Renal cortical epithelial cell (primary cell): Measurements from ENCODE around the gene STX18. TPM values are rescaled to one million over a fixed set of nuclear protein-coding genes. Genes with fewer than 3 reads are reported as not detected.

Experiments
- DNase-seq: peaks from one replicate; pipeline ENCODE4 v3.0.0-alpha.2; 2011; ENCODE audit warnings: low read depth
- total RNA-seq: library from RNA; depleted of rRNA; stranded (reverse); fragments of >200 nt; gene quantifications from 2 replicates; pipeline ENCODE4 v1.2.3, GENCODE V29; 2014

Gene STX18
- total RNA-seq, 1 donor from 2014 or later: 31.9 TPM

DNA sequence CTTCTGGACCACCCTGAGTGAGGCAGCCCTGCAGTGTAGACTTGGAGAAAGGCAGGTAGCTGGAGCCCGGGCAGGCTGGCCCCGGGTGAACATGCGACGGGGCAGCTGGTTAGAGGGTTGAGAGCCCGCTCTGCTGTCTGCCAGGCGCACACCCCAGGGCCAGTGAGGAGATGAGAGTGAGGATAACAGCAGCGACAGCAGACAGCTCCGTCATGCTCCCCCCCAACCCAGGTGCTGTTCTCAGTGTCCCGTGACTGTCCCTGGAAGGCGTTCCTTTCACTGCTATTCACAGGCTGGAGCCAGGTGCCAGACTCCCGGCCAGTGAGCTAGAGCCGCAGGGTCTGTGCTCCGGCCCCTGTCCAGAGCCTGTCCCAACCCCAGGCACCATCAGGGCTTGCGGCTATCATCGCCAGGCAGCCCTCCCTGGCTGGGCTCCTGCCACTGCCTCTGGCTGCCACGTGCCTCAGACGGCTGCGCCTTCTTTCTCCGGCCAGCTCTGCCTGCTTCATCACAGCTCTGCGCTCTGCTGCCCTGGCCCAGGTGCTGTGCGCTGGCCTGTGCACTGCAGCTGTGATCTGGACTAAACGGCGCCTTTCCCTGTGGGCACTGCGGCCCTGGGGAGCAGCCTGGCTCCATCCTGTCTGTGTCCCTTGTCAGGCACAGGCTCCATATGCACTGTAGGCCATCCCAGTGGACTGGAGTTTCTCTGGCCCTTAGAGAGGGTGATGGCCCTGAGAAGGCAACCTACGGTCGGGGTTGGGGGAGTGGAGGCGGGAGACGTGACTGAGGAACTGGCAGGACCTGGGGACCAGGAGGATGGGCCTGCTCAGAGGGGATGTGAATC is 135.2 kb downstream of the STX18 start:
- no peak for DNase-seq

DNA sequence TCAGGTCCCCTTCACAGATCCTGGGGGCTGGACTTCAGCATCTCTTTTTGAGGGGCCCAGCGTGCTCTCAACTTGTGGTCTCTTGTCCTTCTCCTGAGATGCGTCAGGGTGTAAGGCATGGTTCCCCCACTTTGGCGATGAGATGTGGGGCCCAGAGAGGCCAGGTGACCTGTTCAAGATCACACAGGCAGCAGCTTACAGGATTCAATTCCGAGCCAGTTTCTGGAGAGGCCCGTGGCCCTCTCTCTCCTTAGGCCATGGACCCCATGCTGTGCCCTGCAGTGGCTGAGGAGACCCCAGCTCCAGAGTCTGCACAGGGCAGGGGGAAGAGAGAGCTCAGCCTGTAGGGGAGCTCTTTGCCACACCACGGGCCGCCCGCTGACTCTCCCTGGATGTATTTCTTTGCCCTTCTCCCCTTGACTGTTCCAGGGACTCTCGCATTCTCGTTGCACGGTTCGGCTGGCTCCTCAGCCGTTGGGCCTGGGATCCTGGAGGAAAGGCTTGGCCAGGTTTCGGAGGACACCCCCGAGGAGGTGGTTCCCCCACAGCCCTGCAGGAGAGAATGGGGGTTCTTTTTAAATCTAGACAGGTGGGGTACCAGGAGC is 136.4 kb downstream of the STX18 start:
- no peak for DNase-seq

- DNase-seq: no peak
These were observed 138.9 kb downstream of the STX18 start for GRCh38 chr4:4402966-4403365.

DNA sequence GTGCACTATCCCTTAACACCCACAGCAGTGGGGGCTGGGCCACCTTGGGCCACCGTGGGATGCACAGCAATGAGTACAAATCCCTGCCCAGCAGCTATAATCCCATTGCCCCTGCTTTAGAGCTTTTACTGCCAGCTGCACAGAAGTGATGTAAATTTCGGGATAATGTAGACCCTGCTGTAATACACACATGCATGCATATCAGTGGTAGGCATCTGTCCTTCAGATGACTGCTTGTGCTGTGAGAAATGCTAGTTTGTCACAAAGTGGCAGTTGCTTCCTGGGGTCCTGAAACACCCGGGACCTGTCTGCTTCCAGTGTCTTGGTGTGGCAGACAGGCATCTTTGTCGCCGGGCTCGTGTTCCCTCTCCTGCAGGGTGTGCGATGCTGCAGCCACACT is 140.8 kb downstream of the STX18 start:
- DNase-seq: no peak

DNA sequence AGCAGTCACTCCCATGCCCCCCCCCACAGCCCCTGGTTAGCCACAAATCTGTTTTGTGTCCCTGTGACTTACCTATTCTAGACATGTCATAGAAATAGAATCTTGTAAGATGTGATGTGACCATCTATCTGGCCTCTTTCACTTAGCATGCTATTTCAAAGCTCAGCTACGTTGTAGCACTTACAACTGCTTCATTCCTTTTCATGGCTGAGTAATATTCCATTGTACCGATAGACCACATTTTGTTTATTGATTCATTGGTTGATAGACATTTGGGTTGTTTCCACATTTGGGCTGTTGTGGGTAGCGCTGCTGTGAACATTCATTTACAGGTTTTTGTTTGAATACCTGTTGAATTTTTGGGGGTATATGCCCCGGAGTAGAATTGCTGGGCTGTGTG is 143.4 kb downstream of the STX18 start:
- DNase-seq: no peak

- DNase-seq: no peak
These were observed 144.4 kb downstream of the STX18 start for GRCh38 chr4:4397441-4397819.

- no peak for DNase-seq
These were observed 145.0 kb downstream of the STX18 start for GRCh38 chr4:4396628-4397440.

GRCh38 chr4:4395849-4396627 is 145.8 kb downstream of the STX18 start:
- no peak for DNase-seq

DNA sequence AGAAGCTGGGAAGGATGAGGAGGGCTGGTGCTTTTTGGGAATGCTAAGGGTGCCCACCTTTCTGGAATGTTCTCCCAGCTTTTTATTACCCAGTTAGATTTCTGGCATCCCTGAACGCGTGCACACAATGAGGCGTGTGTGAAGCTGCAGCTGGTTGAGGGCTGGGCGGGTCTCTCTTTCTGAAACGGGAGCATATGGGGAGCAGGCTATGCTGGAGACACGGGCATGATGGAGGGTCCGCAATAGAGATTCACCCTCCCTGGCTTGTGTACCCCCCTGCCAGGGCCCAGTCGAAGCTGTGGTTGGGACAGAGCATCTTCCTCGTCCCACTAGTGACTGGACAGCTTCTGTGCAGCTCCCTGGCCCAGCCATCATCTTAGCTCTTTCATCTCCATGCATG is 146.5 kb downstream of the STX18 start:
- no peak for DNase-seq

GRCh38 chr4:4394644-4395043 is 147.2 kb downstream of the STX18 start:
- DNase-seq: no peak

GRCh38 chr4:4392501-4393183 is 149.2 kb downstream of the STX18 start:
- DNase-seq: no peak

GRCh38 chr4:4391866-4392265 is 150.0 kb downstream of the STX18 start:
- no peak for DNase-seq

GRCh38 chr4:4390515-4391240 is 151.2 kb downstream of the STX18 start:
- no peak for DNase-seq

DNA sequence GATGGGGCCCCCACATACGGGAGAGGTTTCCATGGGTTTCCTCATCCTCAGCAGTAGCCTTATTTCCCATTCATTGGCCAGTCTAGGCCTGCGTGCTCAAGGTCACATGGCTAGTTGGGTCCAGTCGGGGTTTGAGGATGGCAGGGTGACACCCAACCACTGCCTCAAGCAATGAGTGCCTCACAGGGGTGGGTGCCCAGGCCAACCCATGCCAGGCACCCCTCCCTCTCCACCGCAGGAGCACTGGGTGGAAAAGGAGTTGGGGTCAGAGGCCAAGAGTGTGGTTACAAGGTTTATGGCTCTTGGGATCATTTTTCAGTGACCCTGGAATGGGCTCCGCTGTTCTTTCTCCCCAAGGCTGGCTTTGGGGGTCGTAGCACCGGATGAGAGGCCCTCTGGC is 151.8 kb downstream of the STX18 start:
- no peak for DNase-seq

DNA sequence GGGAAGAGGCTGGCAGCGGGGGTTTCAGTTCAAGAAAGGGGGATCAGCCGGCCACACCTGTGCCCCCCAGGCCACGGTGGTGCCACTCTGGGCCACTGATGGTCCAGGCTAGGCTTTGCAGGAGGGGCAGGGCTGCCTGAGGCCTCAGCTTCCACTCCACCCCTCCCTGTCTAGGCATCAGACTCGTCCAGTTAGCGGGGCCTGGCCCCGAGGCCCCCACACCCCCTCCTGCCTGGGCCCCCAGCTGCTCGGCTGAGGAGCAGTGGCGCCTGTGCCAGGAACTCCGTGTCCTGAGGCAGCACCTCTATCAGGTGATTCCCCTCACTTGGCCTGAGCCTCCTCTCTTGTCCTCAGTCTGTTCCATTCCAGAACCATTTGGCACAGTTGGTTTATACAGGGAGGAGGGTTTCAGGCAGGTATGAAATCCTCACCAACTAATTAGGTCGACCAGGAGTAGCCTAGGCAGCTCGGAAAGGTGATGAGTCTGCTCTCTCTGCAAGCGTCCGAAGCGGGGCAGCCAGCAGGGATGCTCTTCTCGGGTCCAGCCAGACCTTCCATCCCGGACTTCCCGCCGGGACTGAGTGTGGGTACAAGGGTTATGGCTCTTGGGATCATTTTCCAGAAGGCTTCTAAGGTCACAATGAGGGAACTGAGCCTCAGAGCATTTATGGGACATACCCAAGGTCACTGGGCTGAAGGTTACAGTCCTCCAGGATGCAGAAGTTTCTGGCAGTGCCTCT is 152.8 kb downstream of the STX18 start:
- DNase-seq: no peak

GRCh38 chr4:4388311-4388790 is 153.5 kb downstream of the STX18 start:
- DNase-seq: no peak

DNA sequence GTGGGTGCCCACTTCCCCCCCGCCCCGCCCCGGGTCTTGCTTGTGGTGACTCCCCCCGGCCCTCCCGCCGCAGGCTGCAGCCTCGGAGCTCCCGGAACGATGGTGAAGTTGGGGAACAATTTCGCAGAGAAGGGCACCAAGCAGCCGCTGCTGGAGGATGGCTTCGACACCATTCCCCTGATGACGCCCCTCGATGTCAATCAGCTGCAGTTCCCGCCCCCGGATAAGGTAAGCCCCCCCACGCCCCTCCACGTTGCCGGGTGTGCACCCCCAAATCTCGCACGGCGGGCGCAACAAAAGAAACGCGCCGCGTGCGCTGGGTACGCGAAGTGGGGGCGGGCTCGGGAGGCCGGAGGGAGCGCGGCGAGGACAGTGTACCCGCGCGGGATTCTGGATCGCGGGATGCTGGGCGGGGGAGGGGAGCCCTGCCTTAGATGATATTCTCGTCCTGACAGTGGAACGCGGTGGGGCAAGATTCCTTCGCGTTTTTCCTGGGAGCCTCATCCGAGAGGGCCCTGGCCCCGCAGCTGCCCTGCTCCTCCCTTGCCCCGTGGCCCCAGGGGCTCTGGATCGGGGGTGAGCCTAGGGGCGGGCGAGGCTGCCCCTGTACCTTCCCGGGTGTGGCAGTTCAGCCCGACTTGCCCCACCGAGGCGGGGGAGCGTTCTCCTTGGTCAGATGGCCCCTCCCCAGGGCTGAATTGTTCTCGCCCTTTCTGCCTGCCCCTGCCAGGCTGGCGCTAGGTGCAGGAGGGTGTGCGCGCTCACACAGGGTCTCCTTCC is 154.1 kb downstream of the STX18 start:
- DNase-seq: no peak

- DNase-seq: no peak
These were observed 155.0 kb downstream of the STX18 start, which contains the start of gene NSG1 for GRCh38 chr4:4386736-4387392. TSS of gene NSG1 (plus strand) at chr4:4387102. CDS start at chr4:4387630, 528 bp downstream.
